ENCODE measurements around the gene MAN1C1.

DNA sequence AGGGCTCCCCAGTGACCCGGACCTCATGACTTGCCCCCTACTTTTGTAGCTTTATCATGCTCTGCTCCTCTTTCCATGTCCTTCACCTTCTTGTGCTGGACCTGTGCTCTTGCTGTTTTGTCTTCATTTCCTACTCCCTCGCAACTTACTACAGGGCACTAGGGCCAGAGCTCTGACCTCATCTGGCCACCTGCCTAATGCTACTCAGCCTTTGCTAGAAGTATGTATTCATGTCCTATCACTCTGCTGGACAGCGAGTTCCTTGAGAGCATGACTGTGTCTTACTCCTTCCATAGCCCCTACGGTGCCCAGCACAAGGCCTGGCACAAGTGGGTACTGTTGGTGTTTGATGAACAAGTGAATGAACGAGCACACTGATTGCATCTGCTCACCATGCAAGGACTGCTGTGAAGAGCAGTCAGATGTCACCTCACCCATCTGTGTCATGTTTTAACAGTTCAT lies 205.1 kb downstream of the MAN1C1 start:
- TF ChIP-seq CTCF (IDR thresholded peaks at IDR 0.05) (no peak), POLR2A (IDR thresholded peaks at IDR 0.05) (no peak)

All from uterus (tissue), 2 donors.